Measurements from ENCODE around the gene EPC1.
"Not testable (repeated sequence)": the region's sequence is repeated elsewhere in the genome, so short reads cannot be mapped to it uniquely, and the experiment has no call there.

The EPC1 gene, protein sequence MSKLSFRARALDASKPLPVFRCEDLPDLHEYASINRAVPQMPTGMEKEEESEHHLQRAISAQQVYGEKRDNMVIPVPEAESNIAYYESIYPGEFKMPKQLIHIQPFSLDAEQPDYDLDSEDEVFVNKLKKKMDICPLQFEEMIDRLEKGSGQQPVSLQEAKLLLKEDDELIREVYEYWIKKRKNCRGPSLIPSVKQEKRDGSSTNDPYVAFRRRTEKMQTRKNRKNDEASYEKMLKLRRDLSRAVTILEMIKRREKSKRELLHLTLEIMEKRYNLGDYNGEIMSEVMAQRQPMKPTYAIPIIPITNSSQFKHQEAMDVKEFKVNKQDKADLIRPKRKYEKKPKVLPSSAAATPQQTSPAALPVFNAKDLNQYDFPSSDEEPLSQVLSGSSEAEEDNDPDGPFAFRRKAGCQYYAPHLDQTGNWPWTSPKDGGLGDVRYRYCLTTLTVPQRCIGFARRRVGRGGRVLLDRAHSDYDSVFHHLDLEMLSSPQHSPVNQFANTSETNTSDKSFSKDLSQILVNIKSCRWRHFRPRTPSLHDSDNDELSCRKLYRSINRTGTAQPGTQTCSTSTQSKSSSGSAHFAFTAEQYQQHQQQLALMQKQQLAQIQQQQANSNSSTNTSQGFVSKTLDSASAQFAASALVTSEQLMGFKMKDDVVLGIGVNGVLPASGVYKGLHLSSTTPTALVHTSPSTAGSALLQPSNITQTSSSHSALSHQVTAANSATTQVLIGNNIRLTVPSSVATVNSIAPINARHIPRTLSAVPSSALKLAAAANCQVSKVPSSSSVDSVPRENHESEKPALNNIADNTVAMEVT

GRCh38 chr10:32346551-32347362, at the start of gene EPC1:
TSS of gene EPC1 (minus strand) at chr10:32347158. CDS start at chr10:32346915, 243 bp downstream.
- peak; percentile 87 for DNase-seq

DNA sequence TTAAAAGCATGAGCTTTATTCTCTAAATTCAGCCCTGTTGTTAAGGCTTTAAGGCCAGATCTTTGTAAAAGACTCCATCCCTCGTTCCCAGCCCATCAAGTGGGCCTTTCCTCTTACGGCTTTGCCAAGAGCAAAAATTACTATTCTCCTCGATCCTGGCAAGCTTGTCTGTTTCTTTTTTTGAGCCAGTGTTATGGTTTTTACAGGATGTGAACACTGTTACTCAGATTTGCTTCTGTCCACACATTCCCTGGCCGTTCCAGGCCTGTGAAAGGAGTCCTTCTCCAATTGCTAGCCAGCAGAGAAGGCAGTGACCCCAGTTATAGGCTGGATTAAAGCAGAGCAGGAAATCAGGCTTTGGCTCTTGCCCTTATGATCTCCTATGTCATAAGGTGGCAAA, 47.0 kb upstream of the EPC1 start:
- DNase-seq: no peak

GRCh38 chr10:32392284-32392683, 45.3 kb upstream of the EPC1 start:
- not testable (repeated sequence) for DNase-seq

DNA sequence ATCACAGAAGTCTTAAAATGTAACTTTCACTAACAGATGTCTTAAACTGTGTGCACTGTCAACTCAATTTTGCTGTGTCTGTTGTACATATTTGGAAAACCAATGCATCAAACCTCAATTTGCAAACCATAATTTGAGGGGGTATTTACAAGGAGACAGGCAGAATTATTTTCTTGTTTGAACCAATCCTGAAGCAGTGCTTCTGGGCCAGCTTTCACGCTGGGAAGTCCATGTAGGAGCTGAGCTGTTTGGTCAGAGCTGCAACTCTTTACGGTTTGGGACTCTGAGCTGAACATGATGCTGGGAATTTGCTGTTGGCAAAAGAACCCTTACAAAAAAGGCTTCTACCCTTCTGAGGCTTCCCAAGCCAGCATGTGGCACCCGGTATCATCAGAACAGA, 43.2 kb upstream of the EPC1 start:
- no peak for DNase-seq

DNA sequence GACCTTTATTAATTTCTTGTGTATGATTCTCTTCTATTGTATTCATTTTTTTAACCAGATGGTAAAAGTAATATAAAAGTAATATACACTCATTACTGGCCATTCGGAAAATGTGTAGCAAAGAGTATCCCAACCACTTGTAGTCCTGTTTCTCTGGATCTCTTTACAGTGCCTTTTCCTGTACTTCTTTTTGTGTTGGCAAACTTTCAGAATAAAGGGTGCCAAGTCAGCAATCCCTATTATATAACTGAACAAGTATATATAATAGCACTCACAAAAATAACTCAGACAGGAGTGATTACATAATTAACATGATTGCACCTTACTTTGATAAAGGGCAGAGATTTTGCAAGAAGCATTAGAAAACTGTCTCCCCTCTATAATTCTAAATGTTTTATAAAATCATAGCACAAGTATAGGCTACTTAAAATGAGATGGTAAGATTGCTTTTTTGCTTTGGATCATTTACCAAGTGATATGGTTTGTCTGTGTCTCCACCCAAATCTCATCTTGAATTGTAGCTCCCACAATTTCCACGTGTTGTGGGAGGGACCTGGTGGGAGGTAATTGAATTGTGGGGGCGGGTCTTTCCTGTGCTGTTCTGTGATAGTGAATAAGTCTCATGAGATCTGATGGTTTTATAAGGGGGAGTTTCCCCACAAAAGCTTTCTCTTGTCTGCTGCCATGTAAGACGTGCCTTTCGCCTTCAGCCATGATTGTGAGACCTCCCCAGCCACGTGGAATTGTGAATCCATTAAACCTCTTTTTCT, 41.5 kb upstream of the EPC1 start:
- DNase-seq: no peak

DNA sequence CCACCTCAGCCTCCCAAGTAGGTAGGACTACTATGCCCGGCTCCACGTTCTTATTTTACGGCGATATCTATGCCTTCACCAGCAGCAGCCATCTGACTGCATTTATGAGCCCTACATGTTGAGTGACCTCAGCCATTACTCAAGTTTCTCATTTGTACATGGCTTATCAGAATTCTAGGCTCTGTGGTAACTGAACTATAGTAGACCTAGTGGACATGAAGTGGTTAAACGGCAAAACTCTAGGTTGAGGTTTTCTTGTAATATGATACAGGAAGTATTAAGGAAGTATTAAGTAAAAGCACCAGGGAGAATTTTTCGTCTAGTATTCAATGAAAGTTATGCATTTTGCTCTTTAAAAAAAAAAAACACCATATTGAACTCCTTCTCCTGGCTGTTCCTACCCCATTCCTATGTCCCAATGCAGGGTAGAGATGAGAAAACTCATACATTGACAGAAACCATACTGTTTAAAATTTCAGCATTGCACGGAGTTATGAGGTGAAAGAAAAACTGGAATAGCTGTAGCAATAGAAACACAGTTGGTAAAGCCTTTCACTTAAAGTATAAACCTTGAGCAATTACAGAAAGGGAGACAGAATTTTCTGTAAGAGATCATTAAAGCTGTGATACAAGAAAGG, 39.8 kb upstream of the EPC1 start:
- no peak for DNase-seq

- no peak for DNase-seq
Measured at GRCh38 chr10:32384171-32384570, 37.2 kb upstream of the EPC1 start.

DNA sequence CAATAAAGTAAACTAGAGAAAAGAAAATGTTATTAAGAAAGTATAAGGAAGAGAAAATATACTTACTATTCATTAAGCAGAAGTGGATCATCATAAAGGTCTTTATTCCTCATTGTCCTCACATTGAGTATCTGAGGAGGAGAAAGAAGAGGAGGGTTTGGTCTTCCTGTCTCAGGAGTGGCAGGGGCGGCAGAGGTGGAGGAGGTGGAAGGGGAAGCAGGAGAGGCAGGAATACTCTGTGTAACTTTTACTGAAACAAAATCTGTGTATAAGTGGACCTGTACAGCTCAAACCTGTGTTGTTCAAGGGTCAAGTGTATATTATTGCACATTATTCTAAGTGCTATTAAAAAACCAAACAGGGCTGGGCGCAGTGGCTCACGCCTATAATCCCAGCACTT, 34.2 kb upstream of the EPC1 start:
- no peak for DNase-seq

DNA sequence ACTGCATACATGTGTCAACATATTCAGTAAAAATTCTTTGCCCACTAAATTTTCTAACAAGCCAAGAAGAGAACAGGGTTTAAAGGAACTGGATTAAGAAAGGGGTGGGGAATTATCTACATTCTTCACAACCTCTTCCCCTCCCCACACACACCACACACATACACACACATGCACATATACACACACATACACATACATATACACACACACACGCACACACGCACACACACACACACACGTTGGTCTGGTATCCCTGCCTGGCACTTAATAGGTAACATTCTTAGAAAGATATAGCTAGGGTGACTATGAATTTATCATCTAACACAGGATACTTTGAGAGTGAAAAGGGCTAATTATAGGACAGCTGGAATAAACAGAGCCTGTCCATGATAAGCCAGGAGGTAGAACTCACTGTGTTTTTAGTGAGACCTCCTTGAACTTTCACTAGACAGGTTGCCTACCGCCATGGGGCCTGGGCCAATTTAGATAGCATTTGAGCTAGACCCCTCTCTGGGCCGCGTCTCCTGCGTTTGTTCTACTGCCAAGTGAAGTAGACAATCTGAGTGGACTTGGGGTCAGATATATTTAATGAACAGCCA, 33.1 kb upstream of the EPC1 start:
- no peak for DNase-seq

- peak; percentile 27 for DNase-seq
Measured at GRCh38 chr10:32379318-32379949, 32.5 kb upstream of the EPC1 start.

DNA sequence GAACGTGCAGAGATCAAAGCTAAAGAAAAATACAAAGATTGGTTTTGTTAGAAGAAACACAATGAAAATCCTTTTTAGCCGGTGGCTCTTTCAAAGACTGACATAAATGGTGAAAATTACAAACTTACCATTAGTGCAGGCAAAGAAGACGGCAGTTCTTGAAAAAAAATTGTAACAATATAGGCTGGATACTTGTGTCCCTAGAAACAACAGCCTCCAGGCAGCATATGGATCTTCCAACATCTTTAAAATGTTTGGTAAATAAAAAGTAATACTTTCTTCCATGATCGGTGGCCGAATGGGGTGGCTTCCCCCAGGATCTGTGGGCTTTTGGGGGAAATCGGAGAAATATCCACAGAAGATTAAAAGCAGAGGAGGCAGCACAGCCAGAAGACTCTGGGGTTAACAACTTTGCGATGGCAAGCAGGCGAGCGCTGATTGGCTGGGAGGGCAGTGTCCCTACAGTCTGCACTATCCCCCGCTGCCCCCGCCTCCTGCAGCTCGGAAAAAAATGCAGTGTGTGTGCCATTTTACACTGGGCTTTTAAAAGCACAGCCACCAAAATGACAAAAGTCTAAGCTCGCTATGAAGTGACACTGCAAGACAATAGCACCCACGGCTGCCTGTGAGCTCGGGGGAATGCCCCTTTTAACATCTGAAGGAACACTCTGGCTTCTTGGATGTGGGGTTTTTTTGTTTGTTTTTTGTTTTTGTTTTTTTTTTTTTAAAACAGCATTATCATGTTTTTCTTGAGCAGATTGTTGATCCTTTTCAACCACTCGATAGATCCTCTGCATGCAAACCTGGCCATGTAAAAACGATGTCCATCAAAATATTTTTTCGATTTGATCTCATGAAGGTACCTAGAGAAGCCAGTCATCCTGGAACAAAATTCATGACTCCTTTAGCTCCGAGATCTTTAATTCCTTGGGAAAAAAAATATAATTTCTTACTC, 31.7 kb upstream of the EPC1 start:
- DNase-seq: peak; percentile 93

- peak; percentile 32 for DNase-seq
Measured at GRCh38 chr10:32377458-32378259, 30.7 kb upstream of the EPC1 start.

DNA sequence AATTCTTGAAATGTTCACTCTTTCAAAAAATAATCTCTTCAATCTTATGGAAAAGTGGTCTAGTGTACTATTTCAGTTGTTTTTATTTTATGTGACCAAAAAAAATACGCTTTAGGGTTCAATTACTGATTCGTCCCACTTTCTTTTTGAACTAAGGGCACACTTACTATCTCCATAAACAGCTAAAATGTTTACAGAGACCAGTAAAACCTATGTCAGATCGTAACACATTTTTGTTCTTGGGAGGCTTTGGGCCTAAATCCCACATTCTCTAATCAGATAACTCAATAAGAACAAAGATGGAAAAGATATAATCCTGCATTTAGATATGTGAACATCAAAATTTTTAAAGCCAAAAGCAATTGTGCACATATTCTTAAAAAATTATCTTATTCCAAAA, 29.8 kb upstream of the EPC1 start:
- DNase-seq: no peak

- no peak for DNase-seq
Measured at GRCh38 chr10:32376097-32376496, 29.1 kb upstream of the EPC1 start.

DNA sequence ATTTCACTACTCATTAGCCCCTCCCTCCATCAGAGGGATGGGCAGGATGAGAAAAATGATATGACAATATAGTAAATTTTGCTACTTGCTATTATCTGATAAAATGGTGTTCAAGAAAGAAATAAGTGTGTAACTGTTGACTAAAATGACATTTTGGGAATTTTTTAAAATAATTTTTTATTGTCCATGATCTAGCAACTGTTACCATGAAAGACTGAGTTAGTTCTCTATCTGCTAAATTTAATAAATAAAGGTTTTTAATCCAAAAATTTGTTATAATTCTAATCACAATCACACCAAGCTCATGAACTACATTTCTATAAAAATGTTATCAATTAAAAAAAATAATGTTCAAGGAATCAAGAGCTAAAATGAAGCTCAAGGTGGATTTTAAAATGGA, 28.7 kb upstream of the EPC1 start:
- DNase-seq: no peak

DNA sequence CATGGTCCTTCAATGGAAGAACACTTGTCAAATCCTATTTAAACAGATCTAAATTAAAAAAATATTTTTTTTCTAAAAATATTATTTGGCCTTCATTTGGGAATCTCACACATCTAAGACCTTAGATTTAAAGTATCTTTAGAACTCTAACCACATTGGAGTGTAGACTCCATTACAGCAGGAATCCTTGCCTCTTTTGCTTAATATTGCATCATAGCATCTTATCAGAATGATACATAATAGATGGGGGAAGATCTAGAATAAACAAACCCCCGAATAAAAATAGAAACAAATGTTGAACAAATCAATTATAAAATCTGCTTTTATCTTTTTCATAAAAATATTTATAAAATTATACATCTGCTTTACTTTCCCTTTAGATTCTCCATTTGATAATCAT, 27.6 kb upstream of the EPC1 start:
- no peak for DNase-seq

DNA sequence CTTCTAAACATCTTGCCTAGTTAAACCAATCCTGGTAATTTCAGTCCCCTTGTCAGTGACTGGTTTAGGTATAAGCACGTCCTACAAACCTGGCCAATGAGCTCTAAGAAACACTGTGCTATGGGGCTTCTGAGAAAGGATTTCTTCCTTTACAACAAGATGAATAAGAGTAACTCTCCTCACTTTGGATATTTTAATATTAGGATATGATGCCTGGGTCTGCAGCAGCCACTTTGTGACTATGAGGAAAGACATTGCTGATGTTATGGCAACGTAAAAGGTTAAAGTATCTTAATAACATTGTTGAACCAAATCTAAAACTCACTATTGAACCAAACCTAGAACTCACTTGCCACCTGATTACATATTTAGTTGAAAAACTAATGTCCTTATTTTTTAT, 26.5 kb upstream of the EPC1 start:
- DNase-seq: no peak

DNA sequence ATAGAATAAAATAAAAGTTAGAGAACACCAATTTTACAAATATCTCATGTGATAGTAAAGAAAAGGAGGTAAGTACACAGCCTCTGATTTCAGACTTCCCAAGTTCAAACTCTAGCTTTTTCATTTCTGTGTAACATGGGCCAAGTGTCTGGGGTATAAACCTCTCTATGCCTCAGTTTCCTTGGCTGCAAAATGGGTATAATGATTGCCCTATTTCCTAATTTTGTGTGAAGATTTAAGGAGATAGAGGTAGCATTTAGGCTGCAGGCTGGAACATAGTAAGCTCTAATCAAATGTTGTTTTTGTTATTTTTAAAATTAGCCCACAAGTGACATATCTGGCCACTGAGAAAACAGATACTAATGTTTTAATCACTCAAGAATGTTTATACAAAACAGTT, 26.1 kb upstream of the EPC1 start:
- DNase-seq: no peak

Measured in stimulated activated CD4-positive, alpha-beta T cell treated with anti-CD3 and anti-CD28 coated beads, Interleukin-4, amount 100 ng/mL, for 24 hours (primary cell).